Endothelial cell (in vitro differentiated cells): ENCODE results near the gene TNNI2. TPM values are rescaled to one million over a fixed set of nuclear protein-coding genes. Genes with fewer than 3 reads are reported as not detected.

Experiments used
- DNase-seq: peaks from one replicate; pipeline ENCODE4 v3.0.0; 2021; ENCODE audit warnings: low spot score
- H3K27ac Mint-ChIP-seq: one replicate; pipeline ENCODE4 v1.8.0; 2021; ENCODE audit warnings: mixed read lengths, inconsistent platforms; ENCODE audit not compliant: unreplicated experiment
- H3K27me3 Mint-ChIP-seq: one replicate; pipeline ENCODE4 v1.8.0; 2021; ENCODE audit warnings: mild to moderate bottlenecking, moderate library complexity, mixed read lengths, inconsistent platforms; ENCODE audit not compliant: unreplicated experiment
- H3K36me3 Mint-ChIP-seq: one replicate; pipeline ENCODE4 v1.8.0; 2021; ENCODE audit warnings: mild to moderate bottlenecking, low read depth, mixed read lengths, inconsistent platforms; ENCODE audit not compliant: unreplicated experiment
- H3K4me1 Mint-ChIP-seq: one replicate; pipeline ENCODE4 v1.8.0; 2021; ENCODE audit warnings: mild to moderate bottlenecking, mixed read lengths, inconsistent platforms; ENCODE audit not compliant: unreplicated experiment
- H3K4me3 Mint-ChIP-seq: one replicate; pipeline ENCODE4 v1.8.0; 2021; ENCODE audit warnings: mild to moderate bottlenecking, mixed read lengths, inconsistent platforms; ENCODE audit not compliant: unreplicated experiment
- H3K9me3 Mint-ChIP-seq: one replicate; pipeline ENCODE4 v1.8.0; 2021; ENCODE audit warnings: mixed read lengths, inconsistent platforms; ENCODE audit not compliant: unreplicated experiment
- total RNA-seq: library from RNA; stranded (reverse); fragmentation: NEBNext Ultra II Directional; extraction: Animal tissue kit (Norgen Biotek cat#: 25700); gene quantifications from one replicate; pipeline ENCODE4 v1.2.1, GENCODE V29; 2021; ENCODE audit not compliant: unreplicated experiment
- TF ChIP-seq, protein P1 (sequence below): fragments of 200-600 bp; sonication (generic); IDR thresholded peaks from one replicate; pipeline ENCODE4 v1.5.0; 2021; ENCODE audit warnings: antibody characterized with exemption; ENCODE audit not compliant: unreplicated experiment

The TNNI2 gene
- total RNA-seq, 1 donor from 2014 or later = not detected

DNA sequence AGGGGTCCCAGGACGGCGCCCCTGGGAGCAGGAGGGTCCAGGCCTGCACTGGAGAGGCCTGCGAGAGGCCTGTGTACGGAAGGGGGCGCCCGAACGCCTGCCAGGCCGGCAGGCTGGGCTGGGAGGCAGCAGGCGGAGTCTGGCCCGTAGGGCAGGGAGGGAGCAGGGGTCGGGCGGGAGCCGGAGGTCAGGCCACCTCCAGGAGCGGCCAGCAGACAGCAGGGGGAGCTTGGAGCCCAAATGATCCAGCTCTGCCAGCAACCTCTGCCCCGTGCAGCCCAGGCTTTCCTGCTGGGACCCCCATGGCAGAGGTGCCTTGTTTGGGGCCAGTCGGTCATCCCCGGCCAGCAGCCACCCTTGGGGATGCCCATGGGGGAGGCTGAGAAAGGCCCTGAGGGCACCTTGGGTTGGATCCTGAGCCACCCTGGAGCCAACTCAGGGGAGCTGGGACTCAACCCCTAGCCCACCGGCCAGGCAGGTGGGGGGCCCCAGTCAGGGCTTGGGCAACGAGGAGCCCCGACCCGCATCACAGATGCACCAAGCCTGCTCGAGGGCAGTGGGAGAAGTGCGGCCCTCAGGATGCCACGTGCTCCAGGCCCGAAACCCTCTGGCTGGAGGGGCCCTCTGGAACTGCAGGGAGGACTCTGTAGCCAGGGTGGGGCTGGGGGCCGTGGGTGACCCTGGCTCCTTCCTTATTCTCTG is 13.6 kb upstream of the TNNI2 start:
- Mint-ChIP-seq H3K27me3 (peaks cover 17% of the 10 kb centered on the region), H3K9me3 (peaks cover 8% of the 10 kb centered on the region), H3K4me3 (no peak overlapping the region), H3K36me3 (peaks cover 9% of the 10 kb centered on the region), H3K4me1 (no peaks in the 10 kb centered on the region), H3K27ac (no peak overlapping the region)
- TF ChIP-seq, protein P1, sequence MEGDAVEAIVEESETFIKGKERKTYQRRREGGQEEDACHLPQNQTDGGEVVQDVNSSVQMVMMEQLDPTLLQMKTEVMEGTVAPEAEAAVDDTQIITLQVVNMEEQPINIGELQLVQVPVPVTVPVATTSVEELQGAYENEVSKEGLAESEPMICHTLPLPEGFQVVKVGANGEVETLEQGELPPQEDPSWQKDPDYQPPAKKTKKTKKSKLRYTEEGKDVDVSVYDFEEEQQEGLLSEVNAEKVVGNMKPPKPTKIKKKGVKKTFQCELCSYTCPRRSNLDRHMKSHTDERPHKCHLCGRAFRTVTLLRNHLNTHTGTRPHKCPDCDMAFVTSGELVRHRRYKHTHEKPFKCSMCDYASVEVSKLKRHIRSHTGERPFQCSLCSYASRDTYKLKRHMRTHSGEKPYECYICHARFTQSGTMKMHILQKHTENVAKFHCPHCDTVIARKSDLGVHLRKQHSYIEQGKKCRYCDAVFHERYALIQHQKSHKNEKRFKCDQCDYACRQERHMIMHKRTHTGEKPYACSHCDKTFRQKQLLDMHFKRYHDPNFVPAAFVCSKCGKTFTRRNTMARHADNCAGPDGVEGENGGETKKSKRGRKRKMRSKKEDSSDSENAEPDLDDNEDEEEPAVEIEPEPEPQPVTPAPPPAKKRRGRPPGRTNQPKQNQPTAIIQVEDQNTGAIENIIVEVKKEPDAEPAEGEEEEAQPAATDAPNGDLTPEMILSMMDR = peak; percentile 71
- peak; percentile 94 for DNase-seq

- peaks cover 8% of the 10 kb centered on the region for H3K9me3 Mint-ChIP-seq
- no peaks in the 10 kb centered on the region for H3K4me1 Mint-ChIP-seq
- H3K36me3 Mint-ChIP-seq = peaks cover 9% of the 10 kb centered on the region
- peaks cover 16% of the 10 kb centered on the region for H3K27me3 Mint-ChIP-seq
- TF ChIP-seq, protein P1 = no peak
- H3K27ac Mint-ChIP-seq = no peak overlapping the region
- no peak for DNase-seq
- no peak overlapping the region for H3K4me3 Mint-ChIP-seq
Measured at GRCh38 chr11:1825785-1826451, 12.9 kb upstream of the TNNI2 start.

DNA sequence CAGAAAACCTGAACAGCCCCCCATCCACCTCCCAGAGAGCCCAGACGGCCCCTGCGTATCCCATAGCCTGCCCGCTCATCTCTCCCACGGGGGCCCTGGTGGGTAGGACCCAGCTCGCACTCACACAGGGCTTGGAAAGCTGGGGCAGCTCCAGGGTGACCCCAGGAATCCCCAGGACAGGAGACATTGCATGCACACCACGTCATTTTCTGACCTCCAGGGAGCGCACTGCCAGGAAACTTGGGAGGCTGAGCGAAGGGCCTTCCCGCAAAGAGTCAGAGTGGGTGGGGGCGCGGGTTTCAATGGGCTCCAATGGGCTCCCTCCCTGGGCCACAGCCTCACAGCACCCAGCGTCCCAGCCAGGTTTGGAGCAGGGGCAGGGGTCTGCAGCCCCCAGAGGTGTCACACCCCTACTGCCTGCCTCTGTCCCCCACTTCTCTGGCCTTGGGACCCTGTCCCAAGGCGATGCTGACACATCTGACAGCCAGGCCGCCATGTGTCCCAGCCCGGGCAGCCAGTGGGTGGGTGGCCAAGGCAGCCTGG is 12.2 kb upstream of the TNNI2 start:
- no peaks in the 10 kb centered on the region for H3K4me1 Mint-ChIP-seq
- no peak for DNase-seq
- H3K27me3 Mint-ChIP-seq = peaks cover 10% of the 10 kb centered on the region
- peaks cover 4% of the 10 kb centered on the region for H3K9me3 Mint-ChIP-seq
- no peak overlapping the region for H3K27ac Mint-ChIP-seq
- TF ChIP-seq, protein P1 = no peak
- H3K4me3 Mint-ChIP-seq = no peak overlapping the region
- peaks cover 4% of the 10 kb centered on the region for H3K36me3 Mint-ChIP-seq

GRCh38 chr11:1827095-1827813 is 11.5 kb upstream of the TNNI2 start:
- no peaks in the 10 kb centered on the region for H3K9me3 Mint-ChIP-seq
- H3K27me3 Mint-ChIP-seq = peaks cover 9% of the 10 kb centered on the region
- TF ChIP-seq, protein P1 = no peak
- no peak for DNase-seq
- H3K27ac Mint-ChIP-seq = no peak overlapping the region
- H3K36me3 Mint-ChIP-seq = no peaks in the 10 kb centered on the region
- no peaks in the 10 kb centered on the region for H3K4me1 Mint-ChIP-seq
- H3K4me3 Mint-ChIP-seq = no peak overlapping the region
